ENCODE data around the gene ABRAXAS1.

ABRAXAS1 gene

DNA sequence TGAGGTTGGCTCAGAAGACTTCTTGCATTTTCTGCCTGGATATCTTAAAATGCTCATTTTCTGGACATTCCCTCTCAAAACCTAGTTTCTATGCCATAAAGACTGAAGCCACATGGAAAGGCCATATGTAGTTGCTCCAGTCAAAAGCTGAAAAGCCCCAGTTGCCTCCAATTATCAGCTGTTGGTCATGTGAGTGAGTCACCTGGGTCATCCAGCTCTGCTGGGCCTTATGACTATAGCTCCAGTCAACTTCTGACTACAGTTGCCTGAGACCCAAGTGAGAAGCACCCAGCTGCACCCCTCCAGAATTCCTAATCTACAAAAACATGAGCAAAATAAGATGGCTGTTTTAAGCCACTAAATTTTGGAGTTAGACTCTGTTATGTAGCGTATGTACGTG, 71.2 kb downstream of the ABRAXAS1 start:
- H3K27me3 ChIP-seq (replicated peaks; ENCODE audit: control insufficient read depth, insufficient read depth, low read length), result no peaks in the 10 kb centered on the region
- TF ChIP-seq, protein P1, sequence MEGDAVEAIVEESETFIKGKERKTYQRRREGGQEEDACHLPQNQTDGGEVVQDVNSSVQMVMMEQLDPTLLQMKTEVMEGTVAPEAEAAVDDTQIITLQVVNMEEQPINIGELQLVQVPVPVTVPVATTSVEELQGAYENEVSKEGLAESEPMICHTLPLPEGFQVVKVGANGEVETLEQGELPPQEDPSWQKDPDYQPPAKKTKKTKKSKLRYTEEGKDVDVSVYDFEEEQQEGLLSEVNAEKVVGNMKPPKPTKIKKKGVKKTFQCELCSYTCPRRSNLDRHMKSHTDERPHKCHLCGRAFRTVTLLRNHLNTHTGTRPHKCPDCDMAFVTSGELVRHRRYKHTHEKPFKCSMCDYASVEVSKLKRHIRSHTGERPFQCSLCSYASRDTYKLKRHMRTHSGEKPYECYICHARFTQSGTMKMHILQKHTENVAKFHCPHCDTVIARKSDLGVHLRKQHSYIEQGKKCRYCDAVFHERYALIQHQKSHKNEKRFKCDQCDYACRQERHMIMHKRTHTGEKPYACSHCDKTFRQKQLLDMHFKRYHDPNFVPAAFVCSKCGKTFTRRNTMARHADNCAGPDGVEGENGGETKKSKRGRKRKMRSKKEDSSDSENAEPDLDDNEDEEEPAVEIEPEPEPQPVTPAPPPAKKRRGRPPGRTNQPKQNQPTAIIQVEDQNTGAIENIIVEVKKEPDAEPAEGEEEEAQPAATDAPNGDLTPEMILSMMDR (IDR thresholded peaks at IDR 0.05; ENCODE audit: insufficient read depth, low read length, poor library complexity, severe bottlenecking), result no peak
- H3K36me3 ChIP-seq (ENCODE audit: control insufficient read depth, insufficient read depth, low read length), result peaks cover 7% of the 10 kb centered on the region
- DNase-seq (ENCODE audit: extremely low read depth, insufficient read length), result no peak
- no peak overlapping the region for H3K4me3 ChIP-seq (replicated peaks; ENCODE audit: low read depth, low read length)
